ENCODE measurements around the gene ADGRD2. TPM values are rescaled to one million over a fixed set of nuclear protein-coding genes. Genes with fewer than 3 reads are reported as not detected.

Gene ADGRD2
- total RNA-seq, 4 donors from 2014 or later: not detected

GRCh38 chr9:124482431-124483031, 32.3 kb downstream of the ADGRD2 start:
- no peak for ATAC-seq (ENCODE audit: low FRiP score)
- TF ChIP-seq CTCF (IDR thresholded peaks at IDR 0.05): no peak

GRCh38 chr9:124483481-124483880, 33.2 kb downstream of the ADGRD2 start:
- DNase-seq (ENCODE audit: low spot score) (no peak), ATAC-seq (ENCODE audit: low FRiP score) (no peak)
- TF ChIP-seq CTCF (IDR thresholded peaks at IDR 0.05): no peak

More at GRCh38 chr9:124482431-124483031, 32.3 kb downstream of the ADGRD2 start:
- no peak for DNase-seq (ENCODE audit: low spot score)

- no peak for TF ChIP-seq CTCF (IDR thresholded peaks at IDR 0.05)
- ATAC-seq (ENCODE audit: low FRiP score) (no peak), DNase-seq (ENCODE audit: low spot score) (no peak)
Measured at GRCh38 chr9:124485201-124485600, 35.0 kb downstream of the ADGRD2 start.

- ATAC-seq (ENCODE audit: low FRiP score) (no peak), DNase-seq (ENCODE audit: low spot score) (no peak)
- TF ChIP-seq CTCF (IDR thresholded peaks at IDR 0.05): no peak
Measured at GRCh38 chr9:124485936-124486335, 35.7 kb downstream of the ADGRD2 start.

GRCh38 chr9:124486778-124487259, 36.6 kb downstream of the ADGRD2 start:
- DNase-seq (ENCODE audit: low spot score) (no peak), ATAC-seq (ENCODE audit: low FRiP score) (no peak)
- no peak for TF ChIP-seq CTCF (IDR thresholded peaks at IDR 0.05)

GRCh38 chr9:124487260-124488182, 37.3 kb downstream of the ADGRD2 start:
- ATAC-seq (ENCODE audit: low FRiP score) (no peak), DNase-seq (ENCODE audit: low spot score) (no peak)
- no peak for TF ChIP-seq CTCF (IDR thresholded peaks at IDR 0.05)

Measured in omental fat pad (tissue), 4 donors.